NCI-H526 treated with DMSO at 0.1 percent for 48 hours (cell line): ENCODE measurements around the gene COBL.

Experiments used
- DNase-seq: peaks from one replicate; lab custom pipeline; 2025; lab: John Stamatoyannopoulos, UW

COBL gene

DNA sequence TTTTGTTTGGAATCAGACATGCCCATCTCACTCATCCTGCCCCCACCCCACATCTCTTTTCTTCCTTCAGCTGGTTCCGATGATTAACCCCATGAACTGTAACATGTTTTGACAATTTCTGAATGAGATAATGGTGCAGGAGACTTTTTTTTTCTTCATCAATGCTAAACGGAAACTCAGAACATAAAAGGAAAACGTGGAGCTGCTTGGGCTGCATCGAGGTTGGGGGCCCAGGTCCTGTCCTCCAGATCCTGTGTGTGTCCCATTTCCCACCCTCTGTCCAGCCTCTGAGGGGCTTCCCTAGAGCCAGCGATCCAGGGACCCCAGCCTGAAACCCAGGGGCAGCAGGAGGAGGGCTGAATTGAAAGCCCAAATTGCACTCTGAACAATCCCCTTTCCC lies 270.1 kb downstream of the COBL start:
- DNase-seq, result no peak

DNA sequence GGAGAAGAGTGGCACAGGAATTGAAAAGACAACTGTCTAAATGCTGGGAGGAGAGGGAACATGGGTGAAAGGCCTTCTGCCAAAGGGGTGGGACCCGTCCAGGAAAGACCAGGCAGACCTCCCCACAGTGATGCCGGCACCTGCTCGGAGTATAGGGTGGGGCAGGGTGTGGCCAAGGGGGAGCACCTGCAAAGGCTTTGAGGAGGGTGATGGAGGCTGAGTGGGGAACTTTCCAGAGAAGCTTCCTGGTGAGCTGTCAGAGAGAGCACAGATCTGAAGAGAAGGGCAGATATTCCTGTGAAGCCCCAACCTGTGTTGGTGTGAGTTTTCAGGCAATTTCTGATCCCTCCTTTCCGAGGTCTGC lies 270.5 kb downstream of the COBL start:
- no peak for DNase-seq

DNA sequence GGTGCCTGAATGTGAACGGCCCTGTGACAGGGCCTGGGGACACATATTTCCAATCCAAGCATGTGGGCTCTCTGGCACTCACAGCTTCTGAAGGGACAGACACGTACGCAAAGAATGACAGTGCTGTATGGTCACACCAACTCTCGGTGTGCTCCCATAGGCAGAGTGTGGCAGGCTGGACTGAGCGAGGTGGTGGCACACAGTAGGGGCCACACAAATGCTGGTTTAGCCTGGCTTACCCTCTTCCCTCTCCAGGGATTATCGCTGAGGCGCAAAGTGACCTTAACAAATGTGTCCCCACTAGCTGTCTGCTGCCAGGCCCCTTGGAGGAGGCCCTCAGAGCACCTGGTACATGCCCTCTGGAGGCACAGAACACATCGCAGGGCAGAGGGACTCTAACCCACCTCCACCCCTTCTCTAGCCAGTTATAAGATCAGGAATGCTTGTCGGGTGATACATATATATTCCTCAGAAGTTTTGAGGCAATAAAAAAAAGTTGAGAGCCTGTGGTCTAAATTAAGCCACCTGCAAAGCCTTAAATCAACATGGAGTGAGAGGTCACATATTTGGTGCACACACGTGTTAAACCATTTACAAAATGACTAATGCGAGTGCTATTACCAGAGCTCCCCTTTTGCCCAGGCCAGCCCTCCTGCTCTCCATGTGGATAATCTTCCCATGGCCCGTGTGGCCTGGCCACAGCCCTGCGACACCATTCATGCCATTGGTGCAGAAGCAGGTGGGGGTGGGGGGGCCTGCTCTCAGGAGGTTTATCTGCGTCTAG lies 271.1 kb downstream of the COBL start:
- DNase-seq, result no peak

DNA sequence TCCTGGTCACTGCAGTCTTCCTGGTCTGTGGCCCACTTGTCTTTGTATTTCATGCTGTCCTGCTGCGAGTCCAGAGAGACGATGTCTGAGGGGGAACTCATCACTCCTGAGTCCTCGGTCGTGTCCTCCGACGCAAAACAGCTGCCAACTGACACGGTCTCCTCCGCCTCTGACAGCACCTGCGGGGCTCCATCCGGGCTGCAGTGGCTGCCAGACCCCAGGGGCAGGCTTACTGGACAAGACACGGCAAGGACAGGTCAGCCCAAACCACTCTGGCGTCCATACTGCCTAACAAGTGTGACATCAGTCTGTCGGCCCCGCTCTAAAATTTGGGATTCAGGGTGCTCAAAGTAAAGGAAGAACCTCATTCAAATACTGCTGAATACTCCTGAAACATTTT lies 273.1 kb downstream of the COBL start:
- DNase-seq, result no peak

DNA sequence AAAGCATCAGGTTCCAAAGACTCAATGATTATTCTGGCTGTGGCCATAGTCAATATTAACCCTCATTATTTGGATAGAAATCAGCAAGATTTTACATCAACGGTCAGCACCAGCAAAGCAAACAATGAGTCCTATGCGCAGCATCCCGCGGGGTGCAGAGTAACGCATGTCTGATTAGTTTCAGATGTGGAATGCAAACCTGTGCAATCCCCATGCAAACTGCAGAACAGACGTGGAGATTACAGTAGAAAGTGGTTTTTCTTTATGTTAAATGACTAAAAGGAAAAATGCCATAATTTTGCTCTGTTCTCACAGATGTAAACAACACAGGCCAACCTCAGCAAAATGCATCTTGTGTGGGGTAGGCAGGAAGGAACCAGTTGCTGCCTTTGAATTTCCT lies 275.8 kb downstream of the COBL start:
- peak; percentile 56 for DNase-seq

DNA sequence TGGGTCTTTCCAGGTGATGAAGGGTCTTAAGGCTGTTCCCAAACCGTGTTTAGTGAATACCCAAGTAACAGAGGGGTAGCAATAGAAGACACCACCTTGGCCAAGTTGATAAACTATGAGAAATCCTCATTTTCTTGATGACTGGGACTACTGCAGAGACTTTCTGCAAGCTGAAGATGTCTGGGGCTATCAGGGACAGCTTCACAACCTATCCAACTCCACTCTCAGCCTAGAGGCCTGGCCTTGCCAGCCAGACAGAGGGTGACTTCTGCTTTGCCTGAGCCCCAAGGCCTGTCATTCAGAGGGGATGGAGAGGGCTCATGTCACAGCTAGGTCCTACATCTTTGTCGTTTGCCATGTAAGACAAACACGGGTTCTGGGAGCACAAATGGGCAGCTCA lies 278.0 kb downstream of the COBL start:
- no peak for DNase-seq

- DNase-seq, result no peak
These were observed 280.9 kb downstream of the COBL start for GRCh38 chr7:51035716-51036115.

GRCh38 chr7:51034521-51035264 lies 281.9 kb downstream of the COBL start:
- no peak for DNase-seq

GRCh38 chr7:51033727-51034520 lies 282.7 kb downstream of the COBL start:
- DNase-seq, result peak; percentile 36

DNA sequence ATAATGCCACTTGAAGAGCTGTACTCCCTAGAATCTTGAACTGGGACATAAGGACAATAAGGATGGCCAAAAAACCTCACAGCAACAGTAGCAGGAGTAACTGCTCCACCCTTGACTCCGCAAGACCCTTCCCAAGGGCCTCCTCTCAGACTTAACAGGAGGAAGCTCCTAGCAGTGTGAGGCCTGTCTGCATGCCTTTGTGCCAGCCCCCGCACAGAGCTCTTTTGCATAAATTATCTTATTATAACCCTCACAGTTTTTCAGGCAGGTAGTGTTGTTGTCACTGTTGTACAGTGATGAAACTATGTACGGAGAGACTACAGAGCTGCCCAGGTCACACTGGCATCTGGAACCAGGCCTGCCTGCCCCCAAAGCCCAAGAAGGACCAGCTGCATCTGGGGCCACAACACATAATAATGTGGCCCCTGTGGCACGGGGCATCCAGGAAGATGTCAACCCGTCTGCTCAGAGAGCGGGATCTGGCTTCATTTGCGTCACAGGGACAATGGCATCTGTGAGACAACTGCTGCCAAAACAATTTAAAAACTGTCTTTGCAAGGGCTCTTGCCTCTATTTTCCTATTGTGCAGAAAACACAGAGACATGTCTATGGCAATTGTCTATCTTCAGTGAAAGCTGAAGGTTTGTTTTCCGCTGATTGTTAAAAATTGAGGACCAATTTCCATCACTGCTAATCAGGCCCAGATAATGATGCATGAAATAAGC lies 284.7 kb downstream of the COBL start:
- peak; percentile 72 for DNase-seq

GRCh38 chr7:51031216-51031615 lies 285.4 kb downstream of the COBL start:
- no peak for DNase-seq

GRCh38 chr7:51029701-51030191 lies 286.9 kb downstream of the COBL start:
- DNase-seq, result peak; percentile 13

- DNase-seq, result no peak
These were observed 287.5 kb downstream of the COBL start for GRCh38 chr7:51029131-51029530.

DNA sequence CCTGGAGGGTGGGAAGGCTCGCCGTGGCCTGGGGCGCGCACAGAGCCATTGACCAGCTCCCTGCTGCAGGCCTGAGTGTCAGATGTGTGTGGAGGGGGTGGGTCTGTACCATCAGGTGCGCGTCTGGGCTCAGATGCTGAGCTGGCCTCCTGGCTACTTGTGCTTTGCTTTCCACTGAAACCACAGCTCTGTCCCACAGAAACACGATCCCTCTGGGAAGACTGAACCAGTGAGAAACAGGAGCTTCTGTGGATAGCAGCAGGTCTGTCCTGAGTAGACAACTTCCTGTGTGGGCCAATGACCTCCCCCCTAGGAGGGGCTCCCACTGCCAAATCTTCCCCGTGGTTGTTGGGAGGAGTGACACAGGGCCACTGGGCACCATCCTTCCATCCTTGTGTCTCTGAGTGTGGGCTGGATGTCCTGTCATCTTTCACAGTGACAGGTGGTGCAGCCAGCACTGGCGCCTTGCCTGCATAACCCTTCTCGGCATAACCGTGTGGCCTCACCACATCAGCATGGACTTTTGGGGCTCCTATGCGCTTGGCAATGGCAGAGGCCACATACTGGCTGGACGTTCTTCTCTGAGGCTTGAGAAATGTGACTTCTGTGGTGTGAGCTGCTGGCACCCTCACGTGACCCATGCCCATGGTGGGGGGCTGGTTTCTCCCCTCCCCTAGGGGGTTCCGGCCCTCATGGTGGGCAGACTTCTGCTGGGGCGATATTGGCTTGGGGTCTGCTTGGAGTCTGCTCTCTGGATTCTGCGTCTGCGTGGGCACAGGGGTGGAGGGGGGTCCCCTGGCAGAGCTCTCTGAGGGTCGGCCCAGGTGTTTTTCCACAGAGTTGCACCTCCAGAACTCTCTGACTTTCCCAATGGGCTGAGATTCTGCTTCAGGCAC lies 288.4 kb downstream of the COBL start:
- no peak for DNase-seq

DNA sequence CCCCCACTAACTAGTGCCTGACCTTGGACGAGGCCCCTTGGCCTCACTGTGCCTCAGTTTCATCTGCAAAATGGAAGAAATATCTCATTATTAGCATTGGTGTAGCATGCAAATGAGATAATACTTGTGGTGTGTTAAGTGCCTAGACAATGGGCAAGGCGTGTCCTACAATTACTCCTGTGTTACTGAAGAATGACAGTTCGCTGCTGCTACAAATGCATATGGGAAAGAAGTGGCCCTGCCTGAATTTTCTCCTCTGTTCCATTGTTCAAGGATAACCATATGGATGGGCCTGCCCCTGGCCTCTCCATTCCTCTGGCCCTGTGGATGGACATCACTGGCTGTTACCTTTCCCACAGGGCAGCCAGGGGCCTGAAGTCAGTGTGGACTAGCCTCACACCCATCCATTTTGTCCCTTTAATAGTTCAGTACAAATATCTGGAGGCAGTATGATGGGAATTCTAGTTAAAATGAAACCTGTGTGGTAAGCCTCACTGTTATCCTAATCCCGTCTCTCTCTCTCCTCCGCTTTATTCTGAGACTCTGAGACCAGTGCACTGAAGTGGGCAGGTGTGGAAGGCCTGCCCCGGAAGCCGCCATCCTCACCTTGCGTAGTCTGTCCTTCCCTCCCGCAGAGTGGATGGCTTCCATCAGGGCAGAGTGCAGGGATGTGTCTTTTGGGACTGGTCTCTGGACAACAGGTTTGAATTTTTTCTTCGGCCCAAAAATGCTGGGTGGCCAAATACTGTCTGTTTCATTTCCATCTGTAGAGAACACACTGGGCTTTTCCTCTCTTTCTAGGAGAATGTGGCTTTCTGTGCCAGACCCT lies 289.3 kb downstream of the COBL start:
- DNase-seq, result no peak

DNA sequence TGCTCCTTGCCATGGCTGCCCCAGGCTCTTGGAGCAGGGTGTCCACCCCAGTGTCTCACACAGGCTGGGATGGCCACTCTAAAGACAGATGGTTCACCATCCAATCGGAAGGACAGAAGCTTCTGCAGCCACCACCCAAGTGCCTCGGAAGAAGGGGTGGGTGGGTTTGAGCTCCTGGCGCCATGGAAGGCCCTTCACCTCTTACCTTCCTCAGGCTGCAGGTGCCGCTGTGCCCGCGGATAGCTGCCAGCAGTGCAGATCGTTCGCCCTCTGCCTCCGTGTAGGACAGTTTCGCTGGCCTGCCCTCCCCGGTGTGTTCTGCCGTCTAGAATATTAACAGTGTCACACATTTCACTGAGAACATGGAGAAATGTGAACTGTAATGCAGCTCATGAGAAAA lies 290.3 kb downstream of the COBL start:
- DNase-seq, result no peak

DNA sequence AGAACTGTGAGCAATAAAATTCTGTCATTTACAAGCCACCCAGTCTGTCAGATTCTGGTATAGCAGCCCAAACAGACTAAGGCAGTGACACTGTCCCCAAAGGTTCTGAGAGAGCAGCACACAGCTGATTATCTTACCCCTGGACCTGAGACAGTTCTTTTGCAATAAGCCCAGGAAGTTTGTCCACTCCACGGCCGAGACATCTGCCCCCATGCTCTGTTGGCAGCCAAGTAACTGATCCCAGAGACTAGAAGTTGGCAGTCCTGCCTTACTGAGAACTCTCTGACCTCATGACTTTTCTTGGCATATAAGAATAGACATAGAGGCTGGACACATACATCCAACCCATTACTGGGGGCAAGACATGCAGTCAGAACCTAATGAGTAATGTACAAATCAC lies 290.9 kb downstream of the COBL start:
- DNase-seq, result no peak

GRCh38 chr7:51024867-51025266 lies 291.7 kb downstream of the COBL start:
- no peak for DNase-seq

GRCh38 chr7:51023547-51023946 lies 293.1 kb downstream of the COBL start:
- no peak for DNase-seq

DNA sequence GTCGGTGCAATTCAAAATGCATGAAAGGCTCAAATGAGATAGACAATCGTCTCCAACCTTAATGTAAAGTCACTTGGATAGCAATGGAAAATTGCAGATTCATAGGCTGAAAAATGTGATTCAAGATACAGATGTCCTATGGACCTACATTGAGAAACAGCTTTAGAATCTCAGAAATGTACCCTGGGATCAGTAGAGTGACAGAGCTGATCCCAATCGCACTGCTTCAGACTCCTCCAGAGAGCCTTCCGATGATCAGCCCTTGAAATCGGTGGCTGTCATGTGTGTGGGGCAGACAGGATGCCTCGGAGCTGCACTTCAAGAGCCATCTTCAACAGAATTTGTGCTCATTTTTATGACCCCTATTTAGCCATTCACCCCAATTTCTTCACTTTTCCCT lies 293.8 kb downstream of the COBL start:
- no peak for DNase-seq
